WERI-Rb-1 (cell line): ENCODE data around the gene CEP290.

ENCODE experiments used
- DNase-seq: peaks from one replicate; pipeline ENCODE4 v3.0.0-alpha.2; 2020
- H3K27ac ChIP-seq: fragments of 250-450 bp; sonication (Bioruptor Pico); 2 replicates; pipeline ENCODE4 v1.5.1; 2020; ENCODE audit warnings: mild to moderate bottlenecking, moderate library complexity
- H3K27me3 ChIP-seq: fragments of 250-450 bp; sonication (Bioruptor Pico); 2 replicates; pipeline ENCODE4 v1.5.1; 2021; ENCODE audit warnings: mild to moderate bottlenecking, low read depth, moderate library complexity; ENCODE audit not compliant: insufficient read depth, severe bottlenecking
- H3K36me3 ChIP-seq: fragments of 250-450 bp; sonication (Bioruptor Pico); 2 replicates; pipeline ENCODE4 v1.5.1; 2020; ENCODE audit warnings: mild to moderate bottlenecking, moderate library complexity
- H3K4me3 ChIP-seq: 2 replicates; pipeline ENCODE4 v1.5.1; 2011; ENCODE audit warnings: low read depth, mild to moderate bottlenecking, control low read depth, low read length
- H3K9me3 ChIP-seq: fragments of 250-450 bp; sonication (Bioruptor Pico); 2 replicates; pipeline ENCODE4 v1.5.1; 2021; ENCODE audit warnings: mild to moderate bottlenecking, moderate library complexity; ENCODE audit not compliant: severe bottlenecking
- CTCF ChIP-seq: IDR thresholded peaks from 2 replicates; pipeline ENCODE4 v1.5.1; 2011; ENCODE audit warnings: low read depth, mild to moderate bottlenecking, control low read depth, inconsistent platforms, low read length

Gene CEP290

GRCh38 chr12:88067301-88067700, 74.6 kb downstream of the CEP290 start:
- no peak for DNase-seq
- H3K27me3 ChIP-seq = no peaks in the 10 kb centered on the region
- no peak overlapping the region for H3K4me3 ChIP-seq
- no peaks in the 10 kb centered on the region for H3K9me3 ChIP-seq
- H3K36me3 ChIP-seq = no peaks in the 10 kb centered on the region
- TF ChIP-seq CTCF = no peak
- H3K27ac ChIP-seq = no peak overlapping the region

- Histone ChIP-seq H3K27me3 (no peaks in the 10 kb centered on the region), H3K9me3 (no peaks in the 10 kb centered on the region), H3K27ac (no peak overlapping the region), H3K4me3 (no peak overlapping the region), H3K36me3 (no peaks in the 10 kb centered on the region; the same call in 1 of the 2 replicates)
- DNase-seq = no peak
- no peak for TF ChIP-seq CTCF
Observed at GRCh38 chr12:88063375-88063774, 78.5 kb downstream of the CEP290 start.

- Histone ChIP-seq H3K36me3 (no peaks in the 10 kb centered on the region; the same call in none of the 2 replicates), H3K27ac (no peak overlapping the region), H3K9me3 (no peaks in the 10 kb centered on the region), H3K27me3 (no peaks in the 10 kb centered on the region), H3K4me3 (no peak overlapping the region)
- DNase-seq = no peak
- TF ChIP-seq CTCF = no peak
Observed at GRCh38 chr12:88062474-88062873, 79.4 kb downstream of the CEP290 start.

GRCh38 chr12:88058719-88059077, 83.2 kb downstream of the CEP290 start:
- TF ChIP-seq CTCF = no peak
- H3K27ac ChIP-seq = no peak overlapping the region
- H3K36me3 ChIP-seq = peaks cover 7% of the 10 kb centered on the region
- H3K4me3 ChIP-seq = no peak overlapping the region
- DNase-seq = no peak
- H3K9me3 ChIP-seq = no peaks in the 10 kb centered on the region
- no peaks in the 10 kb centered on the region for H3K27me3 ChIP-seq

- TF ChIP-seq CTCF = no peak
- H3K36me3 ChIP-seq = peaks cover 7% of the 10 kb centered on the region
- no peak for DNase-seq
- H3K27me3 ChIP-seq = no peaks in the 10 kb centered on the region
- H3K27ac ChIP-seq = no peak overlapping the region
- no peak overlapping the region for H3K4me3 ChIP-seq
- no peaks in the 10 kb centered on the region for H3K9me3 ChIP-seq
Observed at GRCh38 chr12:88057994-88058718, 83.7 kb downstream of the CEP290 start.

GRCh38 chr12:88056571-88056970, 85.3 kb downstream of the CEP290 start:
- Histone ChIP-seq H3K27me3 (no peaks in the 10 kb centered on the region), H3K9me3 (no peaks in the 10 kb centered on the region), H3K27ac (no peak overlapping the region), H3K36me3 (peaks cover 7% of the 10 kb centered on the region), H3K4me3 (no peak overlapping the region)
- DNase-seq = no peak
- TF ChIP-seq CTCF = no peak
